Neural progenitor cell (in vitro differentiated cells): Measurements from ENCODE around the gene BTG2. TPM values are rescaled to one million over a fixed set of nuclear protein-coding genes. Genes with fewer than 3 reads are reported as not detected.
A peak's percentile ranks its signal among the peaks of the same experiment; 100 is the strongest.

Experiments
- DNase-seq: peaks from one replicate; pipeline ENCODE4 v3.0.0-alpha.2; 2016; ENCODE audit warnings: low spot score
- H2AFZ ChIP-seq: fragments of 200-600 bp; sonication (generic); replicated peaks from 2 replicates; pipeline ENCODE4 v1.6.1; 2016; ENCODE audit warnings: antibody characterized with exemption
- H3F3A ChIP-seq: fragments of 200-600 bp; sonication (generic); 2 replicates; pipeline ENCODE4 v1.6.1; 2016; ENCODE audit warnings: antibody characterized with exemption, low read depth
- H3K27ac ChIP-seq: fragments of 200-600 bp; sonication (generic); 2 replicates; pipeline ENCODE4 v1.5.1; 2016; ENCODE audit warnings: mild to moderate bottlenecking
- H3K27me3 ChIP-seq: fragments of 200-600 bp; sonication (generic); 2 replicates; pipeline ENCODE4 v1.6.1; 2016; ENCODE audit warnings: mild to moderate bottlenecking, moderate library complexity
- H3K36me3 ChIP-seq: fragments of 200-600 bp; sonication (generic); 2 replicates; pipeline ENCODE4 v1.5.1; 2016
- H3K4me1 ChIP-seq: fragments of 200-600 bp; sonication (generic); 2 replicates; pipeline ENCODE4 v1.6.1; 2016; ENCODE audit warnings: mixed run types
- H3K4me2 ChIP-seq: fragments of 200-600 bp; sonication (generic); 2 replicates; pipeline ENCODE4 v1.6.1; 2016
- H3K4me3 ChIP-seq: fragments of 200-600 bp; sonication (generic); 2 replicates; pipeline ENCODE4 v1.5.1; 2016
- H3K79me2 ChIP-seq: fragments of 200-600 bp; sonication (generic); 2 replicates; pipeline ENCODE4 v1.6.1; 2016; ENCODE audit warnings: low read depth
- H3K9ac ChIP-seq: fragments of 200-600 bp; sonication (generic); 2 replicates; pipeline ENCODE4 v1.6.1; 2016
- H3K9me3 ChIP-seq: fragments of 200-600 bp; sonication (generic); 2 replicates; pipeline ENCODE4 v1.5.1; 2016; ENCODE audit warnings: low read depth
- H4K20me1 ChIP-seq: fragments of 200-600 bp; sonication (generic); 2 replicates; pipeline ENCODE4 v1.6.1; 2016; ENCODE audit warnings: low read depth
- H3K27ac Mint-ChIP-seq: 3 replicates; pipeline ENCODE4 v1.8.0; 2021; ENCODE audit warnings: mixed read lengths
- H3K27me3 Mint-ChIP-seq: 2 replicates; pipeline ENCODE4 v1.8.0; 2022; ENCODE audit warnings: low read depth, mild to moderate bottlenecking, inconsistent platforms, moderate library complexity, mixed read lengths; ENCODE audit not compliant: insufficient read depth
- H3K36me3 Mint-ChIP-seq: 3 replicates; pipeline ENCODE4 v1.8.0; 2021; ENCODE audit warnings: mixed read lengths
- H3K4me1 Mint-ChIP-seq: 3 replicates; pipeline ENCODE4 v1.8.0; 2021; ENCODE audit warnings: mixed read lengths
- H3K4me3 Mint-ChIP-seq: 3 replicates; pipeline ENCODE4 v1.8.0; 2021; ENCODE audit warnings: mild to moderate bottlenecking, moderate library complexity, mixed read lengths
- H3K9me3 Mint-ChIP-seq: 3 replicates; pipeline ENCODE4 v1.8.0; 2020; ENCODE audit warnings: mixed read lengths
- EZH2 ChIP-seq: fragments of 200-600 bp; sonication (generic); IDR thresholded peaks from 2 replicates; pipeline ENCODE4 v1.6.1; 2017; ENCODE audit warnings: antibody characterized with exemption, mild to moderate bottlenecking, moderate library complexity
- EZH2phosphoT487 ChIP-seq: fragments of 200-600 bp; sonication (generic); IDR thresholded peaks from 2 replicates; pipeline ENCODE4 v1.6.1; 2017; ENCODE audit warnings: antibody characterized with exemption
- total RNA-seq: library from RNA; depleted of rRNA; stranded (reverse); fragments of >200 nt; gene quantifications from 2 replicates; pipeline ENCODE4 v1.2.3, GENCODE V29; 2015; ENCODE audit warnings: low replicate concordance
- TF ChIP-seq, protein P1 (sequence below): fragments of 200-600 bp; sonication (generic); IDR thresholded peaks from 2 replicates; pipeline ENCODE4 v1.5.1; 2017; ENCODE audit warnings: antibody characterized with exemption, mild to moderate bottlenecking

BTG2 gene
- total RNA-seq, 1 donor from 2014 or later = 26.5 TPM

GRCh38 chr1:203288400-203288799 lies 16.9 kb upstream of the BTG2 start:
- H3F3A ChIP-seq = peaks cover 32% of the 10 kb centered on the region
- no peaks in the 10 kb centered on the region for H3K9me3 ChIP-seq
- H3K4me2 ChIP-seq = no peak overlapping the region
- H3K9me3 Mint-ChIP-seq = no peaks in the 10 kb centered on the region
- H4K20me1 ChIP-seq = no peaks in the 10 kb centered on the region
- H3K79me2 ChIP-seq = no peaks in the 10 kb centered on the region
- H3K36me3 ChIP-seq = no peaks in the 10 kb centered on the region
- H3K4me1 ChIP-seq = peaks cover 47% of the 10 kb centered on the region
- no peak overlapping the region for H3K9ac ChIP-seq
- peak overlapping the region; percentile 0 for H3K4me3 Mint-ChIP-seq
- TF ChIP-seq, protein P1, sequence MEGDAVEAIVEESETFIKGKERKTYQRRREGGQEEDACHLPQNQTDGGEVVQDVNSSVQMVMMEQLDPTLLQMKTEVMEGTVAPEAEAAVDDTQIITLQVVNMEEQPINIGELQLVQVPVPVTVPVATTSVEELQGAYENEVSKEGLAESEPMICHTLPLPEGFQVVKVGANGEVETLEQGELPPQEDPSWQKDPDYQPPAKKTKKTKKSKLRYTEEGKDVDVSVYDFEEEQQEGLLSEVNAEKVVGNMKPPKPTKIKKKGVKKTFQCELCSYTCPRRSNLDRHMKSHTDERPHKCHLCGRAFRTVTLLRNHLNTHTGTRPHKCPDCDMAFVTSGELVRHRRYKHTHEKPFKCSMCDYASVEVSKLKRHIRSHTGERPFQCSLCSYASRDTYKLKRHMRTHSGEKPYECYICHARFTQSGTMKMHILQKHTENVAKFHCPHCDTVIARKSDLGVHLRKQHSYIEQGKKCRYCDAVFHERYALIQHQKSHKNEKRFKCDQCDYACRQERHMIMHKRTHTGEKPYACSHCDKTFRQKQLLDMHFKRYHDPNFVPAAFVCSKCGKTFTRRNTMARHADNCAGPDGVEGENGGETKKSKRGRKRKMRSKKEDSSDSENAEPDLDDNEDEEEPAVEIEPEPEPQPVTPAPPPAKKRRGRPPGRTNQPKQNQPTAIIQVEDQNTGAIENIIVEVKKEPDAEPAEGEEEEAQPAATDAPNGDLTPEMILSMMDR = no peak
- TF ChIP-seq EZH2 = no peak
- TF ChIP-seq EZH2phosphoT487 = no peak
- H2AFZ ChIP-seq = no peak overlapping the region
- no peaks in the 10 kb centered on the region for H3K36me3 Mint-ChIP-seq
- DNase-seq = no peak
- peaks cover 1% of the 10 kb centered on the region for H3K27me3 ChIP-seq
- peaks cover 66% of the 10 kb centered on the region for H3K4me1 Mint-ChIP-seq
- H3K27ac Mint-ChIP-seq = peak overlapping the region; percentile 80
- no peak overlapping the region for H3K4me3 ChIP-seq
- H3K27me3 Mint-ChIP-seq = peaks cover 12% of the 10 kb centered on the region
- H3K27ac ChIP-seq = no peak overlapping the region

- peaks cover 66% of the 10 kb centered on the region for H3K4me1 Mint-ChIP-seq
- peaks cover 32% of the 10 kb centered on the region for H3F3A ChIP-seq
- no peak for DNase-seq
Measured at GRCh38 chr1:203289281-203289981, 15.9 kb upstream of the BTG2 start.

DNA sequence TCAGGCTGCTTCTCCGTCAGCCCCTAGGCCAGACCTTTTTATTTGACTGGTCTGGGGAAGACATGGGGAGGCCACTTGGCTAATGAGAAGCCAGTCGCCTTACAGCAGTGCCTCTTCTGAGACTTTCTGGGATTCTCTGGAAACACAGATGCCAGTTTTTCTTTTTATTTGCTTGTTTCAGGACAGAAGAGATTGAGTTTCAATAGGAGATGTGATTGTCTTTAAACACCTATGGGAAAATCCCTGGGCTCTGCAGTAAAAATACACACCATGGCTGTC lies 15.4 kb upstream of the BTG2 start:
- Histone ChIP-seq H3F3A (peaks cover 32% of the 10 kb centered on the region), H2AFZ (no peak overlapping the region), H3K4me2 (peak overlapping the region; percentile 67), H3K9ac (no peak overlapping the region), H4K20me1 (no peaks in the 10 kb centered on the region), H3K36me3 (no peaks in the 10 kb centered on the region), H3K4me1 (peaks cover 47% of the 10 kb centered on the region), H3K27me3 (peaks cover 17% of the 10 kb centered on the region), H3K27ac (no peak overlapping the region), H3K9me3 (no peaks in the 10 kb centered on the region), H3K79me2 (no peaks in the 10 kb centered on the region), H3K4me3 (peak overlapping the region; percentile 23)
- DNase-seq = no peak
- peaks cover 66% of the 10 kb centered on the region for H3K4me1 Mint-ChIP-seq
- H3K36me3 Mint-ChIP-seq = no peaks in the 10 kb centered on the region
- peak overlapping the region; percentile 96 for H3K27ac Mint-ChIP-seq
- no peaks in the 10 kb centered on the region for H3K9me3 Mint-ChIP-seq
- TF ChIP-seq EZH2phosphoT487 (no peak), EZH2 (no peak)
- TF ChIP-seq, protein P1 = no peak
- H3K4me3 Mint-ChIP-seq = peak overlapping the region; percentile 63
- H3K27me3 Mint-ChIP-seq = peaks cover 12% of the 10 kb centered on the region

More at GRCh38 chr1:203289281-203289981, 15.9 kb upstream of the BTG2 start:
- H3K9me3 Mint-ChIP-seq = no peaks in the 10 kb centered on the region
- Histone ChIP-seq H4K20me1 (no peaks in the 10 kb centered on the region), H3K27ac (no peak overlapping the region), H3K27me3 (peaks cover 12% of the 10 kb centered on the region), H3K4me2 (peak overlapping the region; percentile 67), H3K9ac (no peak overlapping the region), H3K4me1 (peaks cover 47% of the 10 kb centered on the region), H2AFZ (peak overlapping the region; percentile 0), H3K4me3 (no peak overlapping the region), H3K36me3 (no peaks in the 10 kb centered on the region), H3K79me2 (no peaks in the 10 kb centered on the region), H3K9me3 (no peaks in the 10 kb centered on the region)
- peak overlapping the region; percentile 63 for H3K4me3 Mint-ChIP-seq
- TF ChIP-seq EZH2phosphoT487 (no peak), EZH2 (no peak)
- TF ChIP-seq, protein P1 = no peak
- H3K27me3 Mint-ChIP-seq = peaks cover 12% of the 10 kb centered on the region
- no peaks in the 10 kb centered on the region for H3K36me3 Mint-ChIP-seq
- peak overlapping the region; percentile 96 for H3K27ac Mint-ChIP-seq
